ENCODE measurements around the gene TRAPPC12.

DNA sequence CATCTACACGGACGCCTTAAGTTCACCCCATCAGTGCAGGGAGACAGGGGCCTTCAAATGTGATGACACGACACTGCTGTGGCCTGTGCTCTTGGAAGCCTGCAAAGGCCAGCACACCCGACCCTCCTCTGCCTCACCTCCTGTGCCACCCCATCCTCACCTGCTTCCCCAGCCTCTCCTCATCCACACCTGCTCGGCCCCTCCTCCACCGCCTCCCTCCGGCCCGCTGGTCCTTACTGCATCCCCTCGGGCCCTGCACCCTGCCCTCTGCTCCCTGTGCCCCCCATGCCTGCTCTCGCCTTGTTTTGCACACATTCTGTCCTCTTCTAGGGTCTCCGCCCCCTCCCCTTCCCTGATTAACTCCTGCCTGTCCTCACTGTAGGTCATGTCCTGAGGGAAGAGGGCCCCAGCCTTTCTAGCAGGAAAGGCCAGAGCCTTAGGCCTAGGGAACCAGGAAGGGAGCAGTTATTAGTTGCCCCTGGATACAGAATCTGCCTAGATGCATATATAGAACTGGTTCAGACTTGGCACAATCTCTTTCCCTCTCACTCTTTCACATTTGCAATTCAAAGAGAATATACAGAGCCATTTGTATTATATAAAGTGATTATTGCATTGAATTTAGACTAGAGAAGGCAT, 39.4 kb downstream of the TRAPPC12 start:
- TF ChIP-seq POLR2A (IDR thresholded peaks at IDR 0.05), result no peak
- TF ChIP-seq, protein P1, sequence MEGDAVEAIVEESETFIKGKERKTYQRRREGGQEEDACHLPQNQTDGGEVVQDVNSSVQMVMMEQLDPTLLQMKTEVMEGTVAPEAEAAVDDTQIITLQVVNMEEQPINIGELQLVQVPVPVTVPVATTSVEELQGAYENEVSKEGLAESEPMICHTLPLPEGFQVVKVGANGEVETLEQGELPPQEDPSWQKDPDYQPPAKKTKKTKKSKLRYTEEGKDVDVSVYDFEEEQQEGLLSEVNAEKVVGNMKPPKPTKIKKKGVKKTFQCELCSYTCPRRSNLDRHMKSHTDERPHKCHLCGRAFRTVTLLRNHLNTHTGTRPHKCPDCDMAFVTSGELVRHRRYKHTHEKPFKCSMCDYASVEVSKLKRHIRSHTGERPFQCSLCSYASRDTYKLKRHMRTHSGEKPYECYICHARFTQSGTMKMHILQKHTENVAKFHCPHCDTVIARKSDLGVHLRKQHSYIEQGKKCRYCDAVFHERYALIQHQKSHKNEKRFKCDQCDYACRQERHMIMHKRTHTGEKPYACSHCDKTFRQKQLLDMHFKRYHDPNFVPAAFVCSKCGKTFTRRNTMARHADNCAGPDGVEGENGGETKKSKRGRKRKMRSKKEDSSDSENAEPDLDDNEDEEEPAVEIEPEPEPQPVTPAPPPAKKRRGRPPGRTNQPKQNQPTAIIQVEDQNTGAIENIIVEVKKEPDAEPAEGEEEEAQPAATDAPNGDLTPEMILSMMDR (IDR thresholded peaks at IDR 0.05), result no peak

Data from esophagus squamous epithelium (tissue), 4 donors.